Nucleus accumbens (tissue), 56 donors: ENCODE data around the gene RABL3.
"Not testable (repeated sequence)": the region's sequence is repeated elsewhere in the genome, so short reads cannot be mapped to it uniquely, and the experiment has no call there.

Experiments
- DNase-seq, 56 donors: peaks; one replicate each; lab custom pipeline; 2025; lab: John Stamatoyannopoulos, UW

Gene RABL3

GRCh38 chr3:120649830-120650233 is 92.5 kb downstream of the RABL3 start:
- no peak for DNase-seq

- DNase-seq: no peak
Measured at GRCh38 chr3:120648290-120648689, 94.0 kb downstream of the RABL3 start.

- DNase-seq: peak in 1 of 56 donors; percentile 2
Measured at GRCh38 chr3:120646771-120647432, 95.4 kb downstream of the RABL3 start.

- DNase-seq: no peak
Measured at GRCh38 chr3:120645083-120645845, 97.1 kb downstream of the RABL3 start.

- no peak for DNase-seq
Measured at GRCh38 chr3:120642368-120642948, 99.9 kb downstream of the RABL3 start.

- no peak for DNase-seq
Measured at GRCh38 chr3:120641696-120642246, 100.5 kb downstream of the RABL3 start.

- DNase-seq: no peak
Measured at GRCh38 chr3:120640231-120640630, 102.1 kb downstream of the RABL3 start.

GRCh38 chr3:120638820-120639219 is 103.5 kb downstream of the RABL3 start:
- DNase-seq: not testable (repeated sequence)

GRCh38 chr3:120637851-120638559 is 104.3 kb downstream of the RABL3 start:
- DNase-seq: no peak

- DNase-seq: no peak
Measured at GRCh38 chr3:120636795-120637401, 105.4 kb downstream of the RABL3 start.
